Activated B cell treated with CpG ODN at 0.5 μM for 24 hours (primary cell): ENCODE data around the gene PCDH1. TPM values are rescaled to one million over a fixed set of nuclear protein-coding genes. Genes with fewer than 3 reads are reported as not detected.

Experiments
- ATAC-seq: fragments of 200-7000 bp; cut with Tn5 transposase; one replicate; pipeline ENCODE4 v1.10.0; 2021; ENCODE audit warnings: low read depth, mild to moderate bottlenecking, moderate library complexity
- CTCF ChIA-PET: fragments of 350-600 bp; sonication (Branson Sonifier 250); formaldehyde crosslinking; loops from one replicate; lab custom pipeline; 2021; ENCODE audit warnings: antibody characterized with exemption; lab: Charles Lee
- POLR2A ChIA-PET: fragments of 350-600 bp; sonication (Branson Sonifier 250); formaldehyde crosslinking; loops from one replicate; lab custom pipeline; 2021; ENCODE audit warnings: antibody characterized with exemption; lab: Charles Lee
- DNase-seq: peaks from one replicate; pipeline ENCODE4 v3.0.0; 2022
- H3K27ac Mint-ChIP-seq: one replicate; pipeline ENCODE4 v1.8.0; 2020; ENCODE audit warnings: mixed read lengths
- H3K27me3 Mint-ChIP-seq: one replicate; pipeline ENCODE4 v1.8.0; 2021; ENCODE audit warnings: mixed read lengths
- H3K36me3 Mint-ChIP-seq: one replicate; pipeline ENCODE4 v1.8.0; 2021; ENCODE audit warnings: low read depth, mixed read lengths
- H3K4me1 Mint-ChIP-seq: one replicate; pipeline ENCODE4 v1.8.0; 2021; ENCODE audit warnings: mixed read lengths
- H3K4me3 Mint-ChIP-seq: one replicate; pipeline ENCODE4 v1.8.0; 2020; ENCODE audit warnings: mild to moderate bottlenecking, mixed read lengths
- H3K9me3 Mint-ChIP-seq: one replicate; pipeline ENCODE4 v1.8.0; 2020; ENCODE audit warnings: mixed read lengths
- CTCF ChIP-seq: fragments of 200-600 bp; IDR thresholded peaks from one replicate; pipeline ENCODE4 v1.8.0; 2022; ENCODE audit warnings: antibody characterized with exemption, mild to moderate bottlenecking
- intact Hi-C: fragments of 100-400 bp; cut with micrococcal nuclease; formaldehyde crosslinking; loops from one replicate; pipeline ENCODE4 v1.15.1; 2024
- total RNA-seq: library from RNA; stranded (reverse); gene quantifications from 2 replicates; pipeline ENCODE4 v1.2.3, GENCODE V29; 2022

The PCDH1 gene
- total RNA-seq, 1 donor from 2014 or later = not detected

DNA sequence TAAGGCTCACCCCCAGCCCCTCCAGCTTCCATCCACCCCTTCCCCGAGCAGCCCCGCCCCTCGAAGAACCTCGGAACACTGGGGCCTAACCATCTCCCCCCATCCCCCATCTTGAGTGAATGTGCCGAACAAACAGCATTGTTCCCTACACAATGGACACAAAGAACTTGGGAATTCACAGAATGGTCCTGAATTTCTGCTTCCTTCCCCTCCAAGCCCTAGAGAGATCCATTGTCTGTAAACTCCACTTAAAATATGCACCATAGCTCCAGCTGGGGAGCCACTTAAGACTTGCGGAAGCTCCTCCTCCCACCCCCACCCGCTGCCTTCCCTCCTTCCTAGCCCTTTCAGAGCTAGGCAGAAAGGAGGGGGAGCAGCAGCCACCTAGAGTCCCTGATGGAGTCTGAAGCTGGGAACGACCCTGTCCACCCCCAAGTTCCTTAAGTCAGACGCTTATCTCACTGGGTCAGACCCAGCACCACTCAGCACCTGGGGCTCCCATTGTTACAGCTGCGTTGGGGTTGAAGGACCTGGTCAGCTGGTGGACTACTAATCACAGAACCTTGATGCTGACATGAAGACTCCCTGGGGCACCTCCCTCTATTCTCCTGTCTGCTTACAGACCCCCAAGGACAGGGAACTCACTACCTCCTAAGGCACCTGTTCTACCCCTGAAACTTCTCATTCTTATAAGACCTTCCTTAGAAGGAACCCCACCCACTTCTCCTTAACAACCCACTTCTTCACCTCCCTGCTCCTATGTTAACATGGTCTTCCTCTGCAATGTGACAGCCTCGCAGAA is 61.4 kb downstream of the PCDH1 start:
- no peaks in the 10 kb centered on the region for H3K9me3 Mint-ChIP-seq
- DNase-seq (no peak), ATAC-seq (no peak)
- TF ChIP-seq CTCF = no peak
- ChIA-PET POLR2A (no interaction called here), CTCF (interaction anchor here (1.2 to 1.7 kb wide), 2 partner anchors 63 to 124 kb away, joined by 4 read pairs; no protein-coding TSS in a partner anchor)
- peaks cover 29% of the 10 kb centered on the region for H3K27me3 Mint-ChIP-seq
- no peak overlapping the region for H3K27ac Mint-ChIP-seq
- H3K36me3 Mint-ChIP-seq = no peaks in the 10 kb centered on the region
- H3K4me3 Mint-ChIP-seq = no peak overlapping the region
- intact Hi-C loops = no loop called here
- H3K4me1 Mint-ChIP-seq = no peaks in the 10 kb centered on the region

GRCh38 chr5:141815796-141816180 is 62.4 kb downstream of the PCDH1 start:
- Mint-ChIP-seq H3K9me3 (no peaks in the 10 kb centered on the region), H3K4me3 (no peak overlapping the region), H3K36me3 (no peaks in the 10 kb centered on the region), H3K27me3 (peaks cover 37% of the 10 kb centered on the region), H3K4me1 (no peaks in the 10 kb centered on the region), H3K27ac (no peak overlapping the region)
- TF ChIP-seq CTCF = no peak
- ChIA-PET POLR2A (no interaction called here), CTCF (interaction anchor here (1.7 kb wide), 1 partner anchor 64 kb away, joined by 4 read pairs; no protein-coding TSS in a partner anchor)
- intact Hi-C loops = no loop called here
- ATAC-seq (no peak), DNase-seq (no peak)

GRCh38 chr5:141815051-141815795 is 63.0 kb downstream of the PCDH1 start:
- CTCF ChIA-PET = interaction anchor here (1.7 to 2.1 kb wide), 2 partner anchors 64 to 124 kb away, joined by 4 to 9 read pairs; no protein-coding TSS in a partner anchor
- Mint-ChIP-seq H3K4me3 (no peak overlapping the region), H3K36me3 (no peaks in the 10 kb centered on the region), H3K4me1 (no peaks in the 10 kb centered on the region), H3K27ac (no peak overlapping the region), H3K27me3 (peaks cover 43% of the 10 kb centered on the region), H3K9me3 (no peaks in the 10 kb centered on the region)
- POLR2A ChIA-PET = no interaction called here
- DNase-seq (no peak), ATAC-seq (no peak)
- intact Hi-C loops = no loop called here
- TF ChIP-seq CTCF = no peak

GRCh38 chr5:141814064-141814964 is 63.9 kb downstream of the PCDH1 start:
- CTCF ChIA-PET = interaction anchor here (1.0 to 2.1 kb wide), 2 partner anchors 123 to 150 kb away, joined by 3 to 9 read pairs; no protein-coding TSS in a partner anchor
- Mint-ChIP-seq H3K4me1 (no peaks in the 10 kb centered on the region), H3K9me3 (no peaks in the 10 kb centered on the region), H3K36me3 (no peaks in the 10 kb centered on the region), H3K27me3 (peaks cover 45% of the 10 kb centered on the region), H3K27ac (no peak overlapping the region), H3K4me3 (no peak overlapping the region)
- no peak for TF ChIP-seq CTCF
- intact Hi-C loops = loop anchor here (1.0 to 5.0 kb wide), 3 partner anchors 63 to 122 kb away; partner anchors contain the start of gene PCDH1
- POLR2A ChIA-PET = no interaction called here
- ATAC-seq (no peak), DNase-seq (peak; percentile 17)
